HL-60 (cell line): ENCODE results near the gene MSTN.

ENCODE experiments used
- CTCF ChIP-seq: IDR thresholded peaks from one replicate; pipeline ENCODE4 v1.5.1; 2011; ENCODE audit warnings: low read length, control low read depth, inconsistent platforms; ENCODE audit not compliant: insufficient read depth
- GABPA ChIP-seq: IDR thresholded peaks from 2 replicates; pipeline ENCODE4 v1.6.1; 2012; ENCODE audit warnings: low read depth
- POLR2AphosphoS5 ChIP-seq: IDR thresholded peaks from 2 replicates; pipeline ENCODE4 v1.6.1; 2012; ENCODE audit warnings: low read depth
- SPI1 ChIP-seq: IDR thresholded peaks from 2 replicates; pipeline ENCODE4 v1.6.1; 2012; ENCODE audit warnings: low read depth, mild to moderate bottlenecking, borderline replicate concordance
- TF ChIP-seq, protein P1 (sequence below): IDR thresholded peaks from 2 replicates; pipeline ENCODE4 v1.6.1; 2012; ENCODE audit warnings: low read depth; ENCODE audit not compliant: insufficient replicate concordance

DNA sequence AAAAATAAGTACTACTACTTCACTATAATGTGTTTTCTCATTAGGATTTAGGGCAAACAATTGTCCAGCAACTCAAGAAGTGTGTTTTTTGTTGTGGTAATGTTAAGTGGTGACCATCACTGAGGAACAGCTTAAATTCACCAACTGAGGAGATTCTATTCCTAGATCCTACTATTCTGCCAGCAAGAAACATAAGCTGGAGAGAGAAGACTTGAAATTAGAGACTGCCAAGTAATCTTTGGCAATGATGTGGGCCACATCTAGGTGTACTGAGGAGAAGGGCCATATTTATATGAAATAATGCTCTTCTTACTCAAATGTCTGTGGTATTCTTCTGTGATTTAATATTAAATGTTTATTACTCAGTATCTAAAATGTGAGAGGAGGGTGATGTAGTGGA is 44.3 kb upstream of the MSTN start:
- TF ChIP-seq CTCF = no peak
- TF ChIP-seq POLR2AphosphoS5 = no peak
- TF ChIP-seq, protein P1, sequence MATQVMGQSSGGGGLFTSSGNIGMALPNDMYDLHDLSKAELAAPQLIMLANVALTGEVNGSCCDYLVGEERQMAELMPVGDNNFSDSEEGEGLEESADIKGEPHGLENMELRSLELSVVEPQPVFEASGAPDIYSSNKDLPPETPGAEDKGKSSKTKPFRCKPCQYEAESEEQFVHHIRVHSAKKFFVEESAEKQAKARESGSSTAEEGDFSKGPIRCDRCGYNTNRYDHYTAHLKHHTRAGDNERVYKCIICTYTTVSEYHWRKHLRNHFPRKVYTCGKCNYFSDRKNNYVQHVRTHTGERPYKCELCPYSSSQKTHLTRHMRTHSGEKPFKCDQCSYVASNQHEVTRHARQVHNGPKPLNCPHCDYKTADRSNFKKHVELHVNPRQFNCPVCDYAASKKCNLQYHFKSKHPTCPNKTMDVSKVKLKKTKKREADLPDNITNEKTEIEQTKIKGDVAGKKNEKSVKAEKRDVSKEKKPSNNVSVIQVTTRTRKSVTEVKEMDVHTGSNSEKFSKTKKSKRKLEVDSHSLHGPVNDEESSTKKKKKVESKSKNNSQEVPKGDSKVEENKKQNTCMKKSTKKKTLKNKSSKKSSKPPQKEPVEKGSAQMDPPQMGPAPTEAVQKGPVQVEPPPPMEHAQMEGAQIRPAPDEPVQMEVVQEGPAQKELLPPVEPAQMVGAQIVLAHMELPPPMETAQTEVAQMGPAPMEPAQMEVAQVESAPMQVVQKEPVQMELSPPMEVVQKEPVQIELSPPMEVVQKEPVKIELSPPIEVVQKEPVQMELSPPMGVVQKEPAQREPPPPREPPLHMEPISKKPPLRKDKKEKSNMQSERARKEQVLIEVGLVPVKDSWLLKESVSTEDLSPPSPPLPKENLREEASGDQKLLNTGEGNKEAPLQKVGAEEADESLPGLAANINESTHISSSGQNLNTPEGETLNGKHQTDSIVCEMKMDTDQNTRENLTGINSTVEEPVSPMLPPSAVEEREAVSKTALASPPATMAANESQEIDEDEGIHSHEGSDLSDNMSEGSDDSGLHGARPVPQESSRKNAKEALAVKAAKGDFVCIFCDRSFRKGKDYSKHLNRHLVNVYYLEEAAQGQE = no peak
- TF ChIP-seq SPI1 = no peak
- TF ChIP-seq GABPA = no peak
